Eye (tissue), 1 donor: ENCODE data around the gene PALM2AKAP2.

Experiments
- DNase-seq: peaks from one replicate; pipeline ENCODE4 v3.0.0-alpha.2; 2015

PALM2AKAP2 gene

DNA sequence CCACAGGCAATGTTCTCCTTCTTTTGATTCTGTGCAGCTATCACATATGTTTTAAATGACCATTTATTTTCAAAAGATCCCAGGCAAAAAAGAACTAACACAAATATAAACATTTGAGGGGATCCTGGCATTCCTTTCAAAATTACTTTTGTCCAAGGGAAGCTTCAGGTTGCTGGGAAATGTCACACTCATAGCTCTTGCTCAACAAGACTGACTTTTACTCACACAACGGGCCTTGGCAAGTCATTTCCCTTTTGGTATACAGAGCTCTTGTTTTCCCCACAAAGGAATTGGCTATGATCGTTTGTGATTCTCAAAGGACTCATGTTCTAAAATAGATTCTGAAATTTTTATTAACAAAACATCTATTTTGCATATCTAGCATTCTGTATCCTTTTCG is 4.5 kb upstream of the PALM2AKAP2 start:
- DNase-seq: no peak

DNA sequence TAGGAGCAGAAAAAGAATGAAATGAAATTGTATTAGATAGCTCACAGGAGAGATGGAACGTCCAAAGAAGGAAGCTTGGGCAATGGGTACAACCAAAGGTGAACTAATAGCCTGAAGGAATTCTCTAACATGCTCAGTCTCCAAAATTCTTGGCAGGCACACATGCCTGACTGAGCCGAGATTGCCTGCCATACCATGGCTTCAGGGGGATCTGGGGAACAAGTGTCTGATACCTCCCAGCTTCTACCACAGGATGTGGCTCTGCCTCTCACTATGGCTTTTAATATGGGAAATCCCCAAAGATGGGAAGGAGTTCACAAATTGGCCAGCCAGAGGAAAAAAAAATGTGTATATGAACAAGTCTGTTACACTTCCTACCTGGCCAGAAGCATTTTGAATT is 3.6 kb upstream of the PALM2AKAP2 start:
- no peak for DNase-seq

DNA sequence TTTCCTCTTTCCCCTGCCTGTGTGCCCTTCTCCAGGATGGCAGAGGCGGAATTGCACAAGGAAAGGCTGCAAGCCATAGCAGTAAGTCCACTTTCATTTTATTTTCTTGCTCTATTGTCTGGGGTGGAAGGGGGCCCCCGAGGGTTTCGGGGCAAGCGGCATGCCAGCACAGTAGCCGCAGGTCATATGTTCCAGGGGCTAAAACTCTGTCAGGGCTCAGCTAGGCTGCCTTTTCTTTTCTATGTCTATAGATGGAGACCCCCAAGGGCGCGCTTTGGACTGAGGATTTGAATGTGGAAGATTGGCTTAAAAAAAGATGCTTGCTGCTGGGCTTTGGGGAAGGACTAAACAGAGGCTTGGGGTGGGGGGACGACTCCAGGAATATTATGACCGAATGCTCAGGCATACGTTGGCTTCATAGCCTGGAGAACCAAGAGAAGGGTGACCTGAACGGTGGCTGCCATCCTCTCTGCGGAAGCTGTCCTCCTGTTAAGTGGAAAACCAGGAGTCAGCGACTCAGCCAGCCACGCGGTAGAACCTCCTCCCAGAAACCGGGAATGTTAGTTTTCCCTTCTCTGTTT is 545 bp downstream of the PALM2AKAP2 start:
- no peak for DNase-seq

DNA sequence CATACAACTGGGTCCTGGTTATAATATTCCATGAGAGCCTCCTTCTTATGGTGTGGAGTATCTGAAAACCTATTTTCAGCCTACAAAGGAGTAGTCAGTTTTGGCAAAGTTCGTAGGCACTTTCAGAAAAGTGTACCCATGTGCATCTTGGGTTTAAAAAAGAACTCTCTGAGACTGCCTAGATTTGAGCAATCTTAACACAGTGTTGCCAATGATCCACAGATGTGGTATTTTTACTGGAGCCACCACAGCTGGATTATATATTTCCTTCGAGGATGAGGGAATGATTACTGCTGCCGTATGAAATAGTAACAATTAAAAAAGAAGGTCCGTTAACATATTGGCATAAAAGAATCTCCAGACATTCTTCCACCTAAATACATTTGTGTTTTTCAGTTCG is 1.1 kb downstream of the PALM2AKAP2 start:
- no peak for DNase-seq

DNA sequence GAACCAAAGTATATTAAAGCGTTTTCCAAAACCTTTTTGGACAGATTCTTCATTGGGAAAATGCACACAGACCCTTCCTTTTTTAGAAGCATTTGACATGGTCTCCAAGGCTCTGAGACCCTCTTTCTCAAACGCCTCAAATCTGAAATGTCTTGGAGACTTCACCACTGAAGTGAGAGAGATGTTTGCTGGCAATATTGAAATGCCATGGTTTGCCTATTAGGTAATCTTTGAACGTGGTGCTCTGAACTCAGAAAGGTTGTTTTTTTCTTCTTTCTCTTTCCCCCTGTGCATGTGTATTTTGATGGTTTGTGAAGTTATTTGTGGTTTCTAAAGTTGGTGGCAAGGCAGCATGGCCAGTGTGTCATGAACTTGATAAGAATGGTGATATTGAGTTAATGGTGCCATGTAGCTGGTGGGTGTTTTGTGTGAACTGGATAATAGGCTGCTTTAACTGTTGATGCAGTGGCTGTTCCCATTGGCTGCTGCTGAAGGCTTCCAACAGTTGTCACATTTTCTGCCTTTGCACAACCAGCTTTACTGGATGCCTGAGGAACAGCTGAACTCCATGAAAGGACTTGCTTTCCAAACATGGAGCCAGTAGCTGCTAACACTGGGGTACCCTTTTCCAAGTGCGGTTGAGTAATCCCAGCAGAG is 1.7 kb downstream of the PALM2AKAP2 start:
- DNase-seq: peak; percentile 23

DNA sequence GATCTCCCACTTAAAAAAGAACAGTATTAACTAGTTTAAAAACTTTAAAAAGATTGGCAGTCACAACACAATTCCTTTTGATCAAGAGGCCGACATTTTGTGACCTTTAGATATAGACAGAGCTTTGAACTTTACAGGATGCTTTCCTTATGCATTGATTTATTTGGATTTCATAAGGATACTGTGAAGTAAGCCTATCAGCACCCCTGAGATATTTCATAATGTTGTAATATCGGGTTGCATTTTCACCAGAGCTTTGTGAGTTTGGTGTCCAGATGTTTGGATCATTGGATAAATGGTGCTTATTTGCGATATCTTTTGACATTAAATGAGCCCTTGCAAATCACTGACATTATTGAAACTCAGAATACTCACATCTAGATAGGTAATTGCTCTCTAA is 7.7 kb downstream of the PALM2AKAP2 start:
- DNase-seq: no peak

DNA sequence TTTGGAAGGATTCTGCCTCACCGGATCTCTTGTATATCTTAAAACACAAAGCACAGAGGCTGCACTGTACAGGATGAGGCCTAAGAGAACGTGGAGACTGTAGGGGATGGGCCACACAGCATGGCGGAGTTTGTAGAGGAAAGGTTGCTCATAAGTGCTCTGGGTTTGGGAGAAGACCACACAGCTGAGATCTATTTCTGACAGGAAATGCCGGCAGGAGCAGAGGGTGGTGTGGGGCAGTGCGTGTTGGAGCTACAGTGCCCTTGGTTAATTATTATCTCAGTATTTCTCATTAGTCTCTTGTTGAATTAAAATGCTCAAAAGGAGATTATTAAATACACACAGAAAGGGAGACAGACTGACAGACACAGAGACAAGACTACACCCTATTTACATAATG is 9.6 kb downstream of the PALM2AKAP2 start:
- no peak for DNase-seq

DNA sequence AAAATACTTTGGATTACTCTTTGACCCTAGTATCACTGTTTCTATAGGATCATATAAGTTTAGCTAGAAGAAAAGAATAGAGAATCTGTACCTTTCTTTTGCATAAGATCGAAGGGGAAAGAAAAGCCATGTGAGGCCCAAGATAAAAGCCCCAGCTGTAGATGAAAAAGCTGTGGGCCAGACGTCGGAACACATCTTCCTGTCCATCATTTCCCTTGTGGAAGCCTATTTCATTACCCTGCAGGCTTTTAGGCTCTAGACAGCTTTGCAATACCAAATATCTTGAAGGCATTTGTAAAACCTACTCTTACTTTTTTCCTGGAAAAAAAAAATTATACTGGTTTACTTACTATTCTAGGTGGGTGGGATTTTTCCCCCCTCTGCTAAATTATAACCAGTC is 10.0 kb downstream of the PALM2AKAP2 start:
- DNase-seq: peak; percentile 28

DNA sequence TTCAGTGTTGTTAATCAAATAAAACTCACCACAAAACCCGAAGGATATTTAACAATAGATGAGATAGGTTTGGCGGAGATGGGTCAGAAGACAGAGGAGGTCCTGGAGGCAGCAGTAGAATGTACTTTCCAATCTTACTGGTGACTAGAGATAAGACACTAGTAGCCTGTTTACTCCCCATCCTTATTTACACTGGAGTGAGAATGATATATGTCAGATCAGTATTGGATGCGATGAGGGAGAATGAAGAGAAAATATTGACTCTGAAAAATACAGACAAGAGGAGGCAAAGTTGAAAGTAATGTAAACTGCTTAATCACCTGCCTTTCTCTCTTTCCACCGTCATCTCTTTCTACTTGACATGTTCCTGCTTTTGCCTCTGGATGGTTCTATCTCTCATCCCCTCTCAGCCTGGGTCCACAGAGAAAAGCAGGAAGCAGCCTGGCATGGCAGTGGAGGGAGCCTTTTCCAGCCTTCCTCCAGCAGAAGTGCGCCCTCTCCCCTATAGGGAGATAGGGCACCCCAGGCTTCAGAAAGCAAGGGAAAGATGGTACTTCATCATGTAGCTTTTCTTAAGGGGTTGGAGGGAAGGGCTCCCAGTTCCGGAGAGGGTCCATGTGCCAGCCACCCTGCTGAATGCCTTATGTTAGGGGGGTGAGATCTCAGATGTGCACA is 11.1 kb downstream of the PALM2AKAP2 start:
- no peak for DNase-seq

DNA sequence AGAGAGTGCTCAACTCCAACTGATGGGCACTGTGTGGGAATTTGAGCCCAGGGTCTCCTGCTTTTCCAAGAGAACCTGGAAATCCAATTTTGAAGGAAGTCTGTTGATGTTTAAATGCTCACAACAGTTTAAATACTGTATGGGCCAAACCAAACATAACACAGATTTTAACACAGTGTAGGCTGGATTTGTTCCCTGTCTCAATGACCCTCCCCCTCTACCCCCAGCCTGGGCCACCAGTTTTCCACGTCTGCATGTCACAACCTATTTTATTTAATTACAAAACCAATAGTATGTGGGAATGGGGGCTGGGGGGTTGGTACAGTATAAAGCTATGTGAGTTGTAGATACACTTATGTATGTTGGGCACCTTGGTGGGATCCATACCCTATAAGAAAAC is 11.7 kb downstream of the PALM2AKAP2 start:
- DNase-seq: no peak

DNA sequence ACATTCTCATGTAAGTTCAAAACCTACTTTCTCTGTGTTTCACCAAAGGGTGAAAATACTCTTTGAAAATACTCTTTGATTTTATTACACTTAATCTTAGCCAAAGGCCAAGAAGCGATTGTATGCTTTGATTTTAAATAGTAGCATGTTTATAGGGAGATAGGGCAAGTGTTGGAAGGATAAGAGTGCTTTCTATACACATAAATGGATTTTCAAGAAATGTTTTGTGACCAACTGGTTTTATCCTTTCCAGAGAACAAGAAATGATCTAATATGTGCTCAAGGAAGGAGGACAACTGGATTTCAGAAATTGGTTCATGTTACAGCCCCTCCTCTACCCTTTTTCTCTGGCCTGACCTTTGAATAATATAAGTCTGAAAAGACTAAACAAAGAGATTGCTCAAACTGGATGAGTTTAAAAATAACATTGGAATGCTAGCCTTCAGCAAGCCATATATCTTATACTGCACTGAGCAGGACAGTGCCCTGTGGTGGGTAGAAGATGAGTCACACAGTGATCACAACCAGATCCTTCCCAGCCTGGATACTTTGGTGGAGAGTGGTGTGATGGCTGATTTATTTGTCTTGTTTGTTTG is 13.1 kb downstream of the PALM2AKAP2 start:
- DNase-seq: no peak

DNA sequence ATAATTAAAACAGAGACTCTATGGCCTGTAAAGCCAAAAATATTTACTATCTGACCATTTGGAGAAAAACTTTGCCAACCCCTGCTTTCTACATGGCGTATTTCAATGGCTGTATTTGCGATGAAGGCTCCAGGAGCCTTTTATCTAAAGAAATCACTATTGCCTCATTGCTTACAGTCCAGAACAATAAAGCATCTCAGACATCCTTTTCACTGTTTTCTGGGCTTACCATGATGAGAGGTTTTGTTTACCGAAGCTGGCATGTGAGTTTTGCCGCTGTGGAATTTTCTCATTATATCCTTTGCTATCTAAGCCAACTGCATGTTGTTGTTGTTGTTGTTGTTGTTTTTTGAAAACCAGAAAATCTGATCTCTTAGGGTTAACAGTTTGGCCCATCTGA is 13.9 kb downstream of the PALM2AKAP2 start:
- DNase-seq: no peak

DNA sequence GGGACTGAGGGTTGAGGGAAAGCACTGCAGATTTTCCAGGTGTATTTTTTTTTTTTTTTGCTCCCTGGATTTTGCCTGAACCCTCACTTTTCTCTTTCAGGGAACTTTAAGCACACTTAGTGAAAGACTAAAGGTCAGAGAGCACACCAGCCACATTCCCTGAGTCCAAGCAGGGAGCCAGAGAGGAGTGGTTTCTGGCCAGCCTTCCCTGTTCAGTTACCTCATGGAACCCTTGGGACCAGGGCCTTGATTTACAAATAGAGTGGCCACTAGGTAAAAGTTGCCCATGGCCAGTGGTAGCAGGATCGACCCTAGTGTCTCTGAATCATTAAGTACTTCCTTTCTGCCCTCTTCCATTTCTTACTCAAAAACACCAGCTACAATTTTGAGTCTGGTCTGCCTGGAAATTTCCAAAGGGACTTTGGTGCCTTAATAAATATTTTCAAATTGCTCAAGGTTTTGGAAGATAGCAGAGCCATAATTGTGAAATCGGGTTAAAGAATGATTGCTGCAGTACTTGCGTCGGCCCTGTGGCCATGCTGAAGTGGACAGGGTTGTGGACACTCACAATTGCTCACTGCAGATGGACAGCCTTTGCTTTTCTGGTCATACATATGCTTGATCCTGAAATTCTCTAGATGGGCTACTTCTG is 14.5 kb downstream of the PALM2AKAP2 start:
- DNase-seq: no peak

DNA sequence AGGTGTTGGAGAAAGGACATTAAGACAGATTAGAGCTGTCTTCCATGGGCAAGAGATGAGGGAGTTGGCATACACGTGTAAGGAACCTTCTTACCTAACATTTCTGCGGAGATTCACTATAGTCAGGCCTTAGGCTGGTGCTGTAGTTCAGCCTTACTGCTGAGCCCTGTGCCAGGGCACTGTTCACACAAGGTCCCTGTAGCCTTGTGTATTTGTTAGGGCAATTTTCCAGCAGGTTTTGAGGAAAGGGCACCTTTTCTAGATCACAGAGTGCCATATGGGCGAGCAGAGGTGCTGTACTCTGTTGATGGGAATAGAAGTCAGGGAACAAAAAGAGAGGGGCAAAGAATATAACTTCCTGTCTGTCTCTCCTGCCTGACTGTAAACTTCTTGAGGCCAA is 15.6 kb downstream of the PALM2AKAP2 start:
- no peak for DNase-seq

DNA sequence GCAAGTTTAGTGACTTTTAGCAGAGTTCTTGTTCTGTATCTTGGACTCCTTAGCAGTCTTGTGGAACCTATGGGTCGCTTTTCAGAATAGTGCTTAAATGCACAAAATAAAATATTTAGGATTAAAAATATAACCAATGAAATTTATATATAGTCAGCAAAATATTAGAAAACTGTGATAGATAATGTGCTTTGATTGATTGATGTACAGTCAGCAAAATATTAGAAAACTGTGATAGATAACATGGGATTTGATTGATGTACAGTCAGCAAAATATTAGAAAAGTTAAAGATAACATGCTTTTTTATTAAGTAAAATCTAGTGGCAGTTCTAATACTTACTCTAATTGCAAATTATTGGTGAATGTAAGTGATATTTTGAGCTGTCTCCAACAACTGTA is 16.1 kb downstream of the PALM2AKAP2 start:
- no peak for DNase-seq

DNA sequence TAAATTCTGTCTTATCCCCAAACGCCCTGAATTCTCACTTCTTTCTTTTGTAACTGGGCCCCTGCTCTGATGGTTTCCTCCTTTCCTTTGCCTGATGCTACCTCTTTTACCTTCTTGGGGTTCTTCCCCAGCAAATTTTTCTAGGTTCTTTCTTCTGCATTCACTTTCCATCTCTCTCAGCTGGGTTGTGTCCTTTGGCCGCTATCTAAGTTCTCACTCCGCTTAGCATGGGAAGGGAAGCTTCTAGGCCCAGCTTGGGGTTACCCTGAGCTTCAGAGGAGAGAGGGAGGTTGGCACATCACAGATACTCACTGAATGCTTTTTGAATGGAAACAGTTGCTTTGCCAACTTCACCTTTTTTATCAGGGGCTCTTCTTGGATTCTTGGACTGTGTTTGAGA is 17.0 kb downstream of the PALM2AKAP2 start:
- DNase-seq: no peak

DNA sequence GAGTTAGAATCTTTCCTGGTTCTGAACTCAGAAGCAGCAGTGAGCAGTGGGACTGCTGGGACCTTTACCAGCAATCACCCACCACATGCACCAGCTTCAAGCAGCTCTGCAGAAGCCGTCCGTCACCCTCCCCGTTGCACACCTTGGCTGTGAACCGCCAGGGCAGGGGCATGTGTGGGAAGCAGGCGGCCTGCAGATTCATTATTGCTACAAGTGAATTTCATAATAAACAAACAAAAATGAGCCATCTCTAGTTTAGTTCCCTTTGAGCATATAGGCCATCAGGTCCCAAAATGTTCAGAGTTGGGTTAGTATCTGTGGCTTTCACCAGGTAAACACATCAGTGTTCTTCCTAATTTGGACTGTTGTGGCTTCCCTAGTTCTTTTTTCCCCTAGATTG is 17.5 kb downstream of the PALM2AKAP2 start:
- DNase-seq: no peak

DNA sequence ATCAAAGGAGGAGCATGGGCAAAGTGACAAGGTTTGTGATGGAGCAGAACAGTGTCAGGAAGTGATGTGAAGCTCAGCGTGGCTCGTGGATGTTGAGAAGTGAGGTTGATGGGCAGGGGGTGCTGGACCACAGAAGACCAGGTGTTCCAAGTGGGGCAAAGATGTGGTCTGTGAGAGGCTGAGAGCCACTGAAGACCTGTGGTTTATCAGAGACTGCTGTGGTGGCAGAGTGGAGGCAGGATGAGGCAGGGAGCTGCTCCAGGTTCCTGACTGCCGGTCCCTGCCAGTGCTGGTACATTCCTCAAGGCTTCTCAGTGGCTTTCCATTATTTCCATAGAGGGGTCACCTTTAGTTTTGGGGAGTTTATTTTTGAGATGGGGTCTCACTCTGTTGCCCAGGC is 19.1 kb downstream of the PALM2AKAP2 start:
- DNase-seq: no peak

DNA sequence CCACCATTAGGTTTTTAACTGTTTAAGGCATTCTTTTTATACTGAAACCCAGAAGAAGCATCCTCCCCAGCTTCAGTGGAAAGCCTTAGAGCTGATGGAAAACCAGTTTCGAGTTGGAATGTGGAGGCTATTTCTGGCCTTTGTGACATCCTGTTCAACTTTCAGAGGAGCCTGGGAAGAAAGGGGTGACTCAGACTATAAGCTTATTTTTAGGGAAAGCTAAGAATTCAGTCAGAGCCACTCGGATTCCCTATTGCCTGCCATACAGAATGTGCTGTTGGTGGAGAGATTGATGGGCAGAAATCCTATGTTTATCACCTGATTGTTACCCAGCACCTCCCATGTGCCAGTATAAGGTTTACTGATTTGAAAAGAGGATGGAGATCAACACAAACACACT is 19.8 kb downstream of the PALM2AKAP2 start:
- no peak for DNase-seq

DNA sequence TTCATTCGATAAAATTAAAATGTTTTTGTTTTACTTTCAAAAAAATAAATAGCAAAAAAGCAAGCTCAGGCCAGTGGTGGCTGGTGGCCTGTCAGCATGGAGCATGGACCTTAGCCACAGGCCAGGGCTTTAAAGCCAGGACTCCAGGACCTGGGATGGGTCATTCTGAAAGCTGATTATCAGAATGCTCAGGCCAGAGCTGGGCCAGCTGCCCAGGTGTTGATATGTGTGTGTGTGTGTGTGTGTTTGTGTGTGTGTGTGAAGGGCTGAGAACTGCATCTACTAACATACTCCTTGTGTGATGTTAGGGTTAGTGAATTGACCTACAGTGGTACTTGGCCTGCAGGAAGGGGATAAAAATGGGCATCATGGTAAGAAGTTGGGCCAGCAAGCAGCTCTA is 21.5 kb downstream of the PALM2AKAP2 start:
- DNase-seq: no peak

DNA sequence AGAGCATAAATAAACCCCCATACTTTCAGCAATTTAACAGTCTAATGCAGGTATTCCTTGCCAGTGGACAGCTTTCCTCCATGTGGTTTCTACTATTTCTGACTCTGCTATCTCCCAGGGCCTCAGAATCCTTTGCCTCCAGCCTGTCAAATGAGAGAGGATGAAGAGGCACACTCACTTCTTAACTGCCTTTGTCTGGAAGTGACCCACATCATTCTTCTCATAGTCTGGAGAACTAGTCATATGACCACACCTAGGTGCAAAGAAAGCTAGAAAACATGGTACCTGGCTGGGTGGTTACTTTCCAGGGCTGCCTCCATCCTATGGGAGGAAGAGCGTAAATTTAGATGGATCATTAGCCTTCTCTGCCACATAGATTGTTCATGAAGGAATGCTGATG is 22.5 kb downstream of the PALM2AKAP2 start:
- DNase-seq: no peak

DNA sequence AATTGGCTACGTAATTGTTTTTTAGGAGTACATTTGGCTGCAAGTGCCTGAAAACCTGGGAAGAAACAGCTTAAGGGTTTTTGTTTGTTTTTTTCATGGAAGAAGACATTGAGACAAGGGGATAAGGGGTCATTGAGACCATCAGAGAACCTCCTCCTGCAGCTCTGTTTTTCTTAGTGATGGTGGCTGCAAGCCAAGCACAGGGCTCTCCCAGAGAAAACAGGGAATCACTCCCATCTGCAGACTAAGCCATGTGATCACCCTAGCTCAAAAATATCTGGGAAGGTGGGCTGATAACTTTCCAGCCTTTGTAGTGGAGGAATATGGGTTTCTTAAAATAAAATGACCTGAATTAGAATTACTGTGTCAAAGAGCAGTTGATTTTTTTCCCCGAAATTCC is 25.1 kb downstream of the PALM2AKAP2 start:
- DNase-seq: no peak

DNA sequence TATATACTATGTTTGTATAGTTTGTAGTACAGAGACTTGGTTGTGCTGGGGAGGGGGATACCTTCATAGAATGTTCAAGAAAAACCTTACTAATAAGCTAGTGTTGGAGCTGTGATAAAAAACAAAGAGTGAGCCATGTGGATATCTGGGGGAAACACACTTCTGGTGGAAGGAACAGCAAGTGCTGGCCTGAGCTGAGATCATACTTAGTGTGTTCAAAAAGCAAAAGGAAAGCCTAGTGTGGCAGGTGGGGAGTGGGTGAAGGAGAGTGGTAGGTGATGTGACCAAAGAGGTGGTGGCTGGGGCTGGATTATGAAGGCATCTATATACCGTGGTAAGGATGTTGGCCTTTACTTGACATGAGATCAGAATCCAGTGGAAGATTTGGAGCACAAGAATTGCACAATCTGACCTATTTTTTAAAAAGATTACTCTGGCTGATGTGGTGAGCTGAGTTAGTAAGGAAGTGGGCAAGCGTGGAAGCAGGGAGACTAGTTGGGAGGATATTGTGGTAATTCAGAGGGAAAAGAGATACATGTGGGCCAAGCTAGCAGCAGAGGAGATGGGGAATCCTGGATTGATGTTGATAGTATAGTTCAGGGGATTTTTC is 26.6 kb downstream of the PALM2AKAP2 start:
- no peak for DNase-seq
